GM21367 (cell line): ENCODE measurements around the gene PAXIP1.

Source experiments
- ATAC-seq: cut with Tn5 transposase; IDR thresholded peaks from one replicate; pipeline ENCODE4 v1.9.1; 2021; ENCODE audit not compliant: unreplicated experiment

The PAXIP1 gene

DNA sequence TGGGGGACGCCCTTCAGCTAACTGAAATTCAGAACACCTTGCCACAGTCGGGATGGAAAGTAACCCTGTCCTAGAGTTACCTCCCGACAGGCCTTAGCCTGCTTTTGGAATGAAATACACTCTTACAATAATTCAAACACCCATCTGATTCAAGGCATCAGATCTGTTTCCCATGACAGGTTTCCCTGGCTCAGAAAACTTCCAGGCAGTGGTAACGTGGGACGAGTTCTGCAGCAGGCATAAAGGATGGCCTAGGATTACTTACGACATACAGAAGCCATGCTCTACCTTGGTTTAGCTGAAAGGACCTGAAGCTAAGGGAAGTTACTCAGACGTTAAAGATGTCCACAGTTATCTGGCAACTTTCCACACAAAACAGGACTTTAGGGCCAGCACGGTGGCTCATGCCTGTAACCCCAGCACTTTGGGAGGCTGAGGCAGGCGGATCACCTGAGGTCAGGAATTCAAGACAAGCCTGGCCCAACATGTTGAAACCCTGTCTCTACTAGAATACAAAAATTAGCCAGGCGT lies 5.0 kb downstream of the PAXIP1 start:
- ATAC-seq: no peak

DNA sequence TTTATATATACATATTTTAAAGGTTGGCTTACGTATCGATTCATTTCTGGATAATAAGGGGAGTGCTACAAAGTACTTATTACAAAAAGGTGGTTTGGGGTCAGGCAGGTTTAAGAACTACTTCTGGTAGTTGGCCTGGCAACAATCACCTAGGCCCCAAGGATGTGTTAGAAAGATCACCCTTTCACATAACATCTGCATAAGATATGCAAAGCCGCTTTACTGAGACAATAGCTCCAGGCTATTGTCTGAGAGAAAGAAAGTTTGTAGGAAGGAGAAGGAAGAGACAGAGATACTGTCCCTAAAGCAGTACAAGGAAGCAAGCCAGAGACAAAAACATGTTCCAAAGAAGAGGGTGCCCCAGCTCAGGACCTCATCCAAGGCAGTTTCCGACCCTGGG lies 6.2 kb downstream of the PAXIP1 start:
- ATAC-seq: no peak

DNA sequence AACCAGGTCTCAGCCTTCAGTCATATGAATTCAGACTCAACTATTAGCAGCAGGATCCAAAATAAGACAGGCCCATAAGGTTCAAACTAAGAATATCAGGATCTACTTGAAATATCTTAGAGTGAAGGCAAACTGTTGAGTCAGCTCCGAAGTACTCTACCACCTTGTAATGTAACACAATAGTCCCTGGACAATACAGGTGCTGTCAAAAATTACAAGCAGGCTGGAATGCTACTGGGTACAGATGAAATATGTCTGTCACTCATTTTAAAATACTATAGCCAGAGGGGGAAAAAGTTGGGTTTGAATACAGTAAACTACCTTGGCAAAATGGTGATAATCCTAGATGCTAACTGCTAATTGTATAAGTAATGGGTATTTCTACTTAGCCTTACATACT lies 6.8 kb downstream of the PAXIP1 start:
- no peak for ATAC-seq

DNA sequence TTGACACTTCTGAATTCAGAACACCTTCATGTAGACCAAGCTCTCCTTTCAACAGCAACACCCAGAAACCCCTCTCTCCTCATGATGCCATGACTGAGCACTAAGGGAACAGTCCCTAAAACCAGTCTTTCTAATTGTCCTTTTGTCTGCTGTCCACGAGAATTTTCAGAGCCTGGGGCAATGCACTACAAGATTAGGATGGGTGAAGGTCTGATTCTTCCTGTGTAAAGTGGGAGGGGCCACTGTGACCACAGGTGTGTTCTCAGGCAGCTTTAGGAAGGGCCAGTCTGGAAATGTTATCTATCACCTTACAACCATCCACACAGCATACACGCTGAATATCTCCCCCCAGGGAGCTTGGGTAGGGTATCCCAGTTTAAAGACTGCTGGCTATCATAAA lies 7.9 kb downstream of the PAXIP1 start:
- no peak for ATAC-seq

GRCh38 chr7:154990964-154991540 lies 11.9 kb downstream of the PAXIP1 start:
- ATAC-seq: no peak

- ATAC-seq: no peak
Observed at GRCh38 chr7:154987571-154987970, 15.4 kb downstream of the PAXIP1 start.

DNA sequence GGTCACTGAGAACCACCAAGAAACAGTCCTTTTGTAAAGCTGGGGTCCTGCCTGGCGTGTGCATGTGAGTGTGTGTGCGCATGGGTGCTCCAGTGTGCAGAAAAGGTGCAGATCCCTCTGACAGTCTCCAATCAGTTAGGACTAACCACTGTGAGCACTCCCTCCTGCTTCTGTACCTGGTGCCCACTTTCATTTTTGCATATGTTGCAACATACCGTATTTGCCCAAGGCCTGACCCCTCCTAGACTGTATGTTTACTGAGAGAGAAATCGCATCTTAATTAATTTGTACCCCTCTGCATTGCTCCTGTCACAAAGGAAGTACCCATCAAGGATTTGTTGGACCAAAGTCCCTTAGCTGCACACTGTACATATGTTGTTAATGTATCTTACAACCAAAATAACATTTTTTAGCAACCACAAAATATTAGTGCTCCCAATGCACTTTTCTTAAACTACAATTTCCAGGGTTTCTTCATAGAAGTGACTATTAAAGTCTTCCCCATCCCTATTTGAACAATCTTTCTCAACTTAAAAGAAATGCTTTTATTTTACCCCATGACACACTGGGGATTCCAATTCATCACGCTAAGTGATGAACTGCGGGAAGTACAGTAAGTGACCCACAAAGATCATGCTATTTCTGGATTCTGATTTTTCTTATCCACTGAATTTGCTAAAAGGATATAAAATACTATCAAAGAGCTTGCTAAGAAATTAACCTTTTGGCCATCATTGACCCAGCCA lies 16.6 kb downstream of the PAXIP1 start:
- ATAC-seq: no peak

GRCh38 chr7:154985230-154985629 lies 17.7 kb downstream of the PAXIP1 start:
- no peak for ATAC-seq

GRCh38 chr7:154984601-154985188 lies 18.2 kb downstream of the PAXIP1 start:
- no peak for ATAC-seq

GRCh38 chr7:154978017-154978416 lies 24.9 kb downstream of the PAXIP1 start:
- ATAC-seq: no peak

- ATAC-seq: no peak
Observed at GRCh38 chr7:154977250-154977649, 25.7 kb downstream of the PAXIP1 start.

GRCh38 chr7:154976844-154977243 lies 26.1 kb downstream of the PAXIP1 start:
- ATAC-seq: no peak

- ATAC-seq: no peak
Observed at GRCh38 chr7:154975984-154976383, 26.9 kb downstream of the PAXIP1 start.

DNA sequence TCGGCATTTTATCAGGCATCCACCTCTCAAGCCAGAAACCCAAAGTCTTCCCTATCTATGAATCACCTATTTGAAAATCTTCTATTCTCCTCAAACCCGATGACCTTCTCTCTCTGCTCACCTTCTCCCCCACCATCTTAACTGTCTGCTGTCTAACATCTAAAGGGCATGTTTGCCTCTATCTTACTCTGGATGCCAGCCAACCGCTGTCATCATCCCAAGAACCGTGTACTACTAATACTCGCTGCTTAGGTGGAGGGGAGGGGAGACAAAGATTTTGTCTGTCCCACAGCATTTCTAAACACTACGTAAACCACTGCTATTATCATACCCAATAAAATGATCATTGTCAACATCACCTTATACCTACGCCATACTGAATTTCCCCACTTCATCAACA lies 29.5 kb downstream of the PAXIP1 start:
- ATAC-seq: no peak

- ATAC-seq: no peak
Observed at GRCh38 chr7:154968336-154969001, 34.5 kb downstream of the PAXIP1 start.

DNA sequence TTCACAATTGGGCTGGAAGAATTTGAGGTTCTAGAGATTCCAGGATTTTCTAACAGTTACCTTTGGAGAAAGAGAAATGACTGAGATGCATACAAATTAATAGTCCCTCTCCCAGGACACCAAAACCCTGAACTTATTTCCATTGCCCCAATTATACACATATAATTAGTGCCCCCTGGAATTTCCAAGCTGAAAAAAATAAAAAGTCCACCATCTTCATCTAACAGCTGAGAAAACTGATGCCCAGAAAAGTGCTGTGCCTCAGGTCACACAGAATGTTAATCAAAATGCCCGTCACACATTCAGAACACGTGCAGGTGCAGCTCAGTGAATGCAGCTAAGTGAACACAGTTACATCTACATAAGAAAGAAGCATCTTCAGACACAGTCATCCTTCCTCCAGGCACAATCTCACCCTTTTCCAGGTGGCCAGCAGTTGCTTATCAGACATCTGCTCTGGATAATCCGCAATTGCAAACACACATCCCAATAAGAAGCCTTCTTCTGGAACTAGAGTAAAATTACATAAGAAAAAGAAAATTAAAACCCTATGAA lies 35.4 kb downstream of the PAXIP1 start:
- ATAC-seq: no peak

DNA sequence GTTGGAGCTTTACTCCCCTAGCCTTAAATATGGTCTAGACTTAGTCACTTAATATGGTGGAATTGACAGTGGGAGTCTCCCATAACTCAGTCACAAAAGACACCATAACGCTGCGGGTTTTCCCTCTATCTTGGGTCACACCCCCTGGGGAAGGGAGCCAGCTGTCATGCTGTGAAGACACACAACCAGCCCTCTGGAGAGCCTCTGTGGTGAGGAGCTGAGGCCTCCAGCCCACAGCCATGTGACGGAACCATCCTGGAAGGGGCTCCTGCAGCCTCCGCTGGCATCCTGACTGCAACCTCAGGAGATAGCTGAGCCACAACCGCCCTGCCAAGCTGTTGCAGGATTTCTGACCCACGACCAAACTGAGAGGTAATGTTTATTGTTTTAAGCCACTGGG lies 37.9 kb downstream of the PAXIP1 start:
- ATAC-seq: no peak

DNA sequence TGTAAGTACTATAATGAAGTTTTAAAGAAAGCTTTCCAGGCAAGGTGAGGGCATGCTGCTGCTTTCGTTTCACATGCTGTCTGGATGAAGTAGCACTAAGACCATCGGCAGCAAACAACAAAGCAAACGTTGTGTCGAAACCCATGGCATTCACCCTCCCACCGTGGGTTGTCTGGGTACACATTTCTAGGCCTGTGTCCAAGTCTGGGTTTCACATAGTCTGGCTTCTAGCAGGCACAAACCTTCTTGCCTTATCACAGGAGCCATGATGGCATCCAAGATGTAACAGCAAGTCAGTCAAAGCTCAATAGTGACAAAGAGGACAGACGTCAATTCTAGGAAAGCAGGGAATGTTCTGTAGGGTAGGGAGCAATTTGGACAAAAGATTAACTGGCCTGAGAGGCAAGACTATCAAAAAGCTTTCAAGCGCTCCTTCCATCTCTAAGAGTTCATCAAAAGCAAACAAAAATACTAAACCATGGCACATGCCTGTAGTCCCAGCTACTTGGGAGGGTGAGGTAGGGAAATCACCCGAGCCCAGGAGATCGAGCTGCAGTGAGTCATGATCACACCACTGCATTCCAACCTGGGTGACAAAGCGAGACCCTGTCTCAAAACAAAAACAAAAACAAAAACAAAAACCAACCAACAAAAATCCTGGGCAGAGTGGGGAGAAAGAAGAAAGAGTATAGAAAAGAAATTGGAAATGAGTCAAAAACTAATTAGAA lies 42.7 kb downstream of the PAXIP1 start:
- no peak for ATAC-seq

DNA sequence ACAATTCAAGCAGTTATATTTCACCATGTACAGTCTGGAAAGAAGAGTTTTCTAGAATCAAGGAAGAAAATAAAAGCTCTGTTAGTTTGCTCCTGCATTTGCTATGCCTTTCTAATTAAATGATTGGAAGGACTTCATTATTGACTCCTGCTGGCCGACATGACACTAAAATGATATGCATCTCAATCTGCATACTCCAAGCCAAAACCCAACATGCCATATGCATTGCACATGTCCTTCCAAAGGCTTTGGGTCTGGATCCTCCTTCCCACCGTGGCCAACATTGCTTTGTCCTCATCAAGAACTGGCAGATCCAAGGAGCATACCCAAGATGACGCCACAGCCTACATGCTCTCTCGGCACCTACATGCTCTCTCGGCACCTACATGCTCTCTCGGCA lies 46.5 kb downstream of the PAXIP1 start:
- no peak for ATAC-seq

DNA sequence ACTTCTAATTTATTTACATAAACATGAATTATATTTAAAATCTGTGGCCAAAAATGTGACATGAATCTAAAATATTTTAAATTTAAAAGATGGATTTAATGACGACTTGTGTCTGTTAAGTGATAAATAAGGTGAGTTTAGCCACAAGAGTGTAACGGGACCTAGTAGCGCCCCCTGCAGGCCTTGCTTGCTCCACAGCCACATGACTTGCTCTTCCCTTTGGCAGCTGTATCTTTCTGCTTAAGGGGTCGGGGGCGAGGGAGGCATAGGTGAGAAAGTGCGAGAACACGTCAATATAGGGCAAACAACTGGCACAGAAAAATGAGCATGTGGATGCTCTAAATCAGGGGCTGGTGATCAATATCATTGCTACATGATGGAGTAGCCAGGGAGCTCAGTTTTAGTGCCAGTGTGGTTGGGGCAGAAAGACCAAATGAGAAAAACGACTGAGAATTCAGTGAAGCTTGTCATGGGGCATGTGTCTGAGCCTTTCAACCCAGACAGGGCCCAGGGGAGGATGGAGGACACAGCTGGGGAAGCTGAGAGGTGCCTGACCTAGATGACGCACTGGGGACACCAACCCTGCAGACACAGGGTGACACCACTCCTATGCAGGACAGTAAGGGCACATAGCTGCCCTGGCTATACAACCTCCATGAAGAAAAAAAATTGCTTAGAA lies 49.8 kb downstream of the PAXIP1 start:
- ATAC-seq: no peak
